Left lung (tissue), 8 donors: ENCODE measurements around the gene SIRT4. TPM values are rescaled to one million over a fixed set of nuclear protein-coding genes. Genes with fewer than 3 reads are reported as not detected.

Experiments
- polyA plus RNA-seq, 6 donors: library from polyadenylated mRNA; unstranded; fragments of 120-200 nt; gene quantifications; one replicate each; pipeline ENCODE4 v1.2.1, GENCODE V29; 2013; ENCODE audit not compliant: insufficient read length in 6 of 6
- total RNA-seq, 2 donors: library from RNA; stranded (reverse); fragmentation: NEBNext Ultra II Directional; extraction: Animal tissue kit (Norgen Biotek cat#: 25700); gene quantifications; one replicate each; pipeline ENCODE4 v1.2.1, GENCODE V29; 2021
- donor health status: DM: no; HTN: yes; CAD: no.
- donor health status: DM: no; HTN: no; CAD: no.

Gene SIRT4
- total and polyA plus RNA-seq, 8 donors = 1.7 to 3.8 (median 2.8) TPM

Other genes starting within 250 kb of the SIRT4 start
- gene RAB35, start 185.6 kb upstream of the SIRT4 start, total RNA-seq = 10 to 100 TPM; 37.6 to 54.2 TPM
- gene RAB35, start 185.6 kb upstream of the SIRT4 start, polyA plus RNA-seq = 10 to 100 TPM; 35.1 to 43.2 (median 39.2) TPM
- gene GCN1, start 107.6 kb upstream of the SIRT4 start, total RNA-seq = 10 to 100 TPM; 69.2 to 89.4 TPM
- 10 to 100 TPM; 51.8 to 66.1 (median 56.0) TPM for gene GCN1, start 107.6 kb upstream of the SIRT4 start, polyA plus RNA-seq
- gene RPLP0, start 101.2 kb upstream of the SIRT4 start, total RNA-seq = 1,000 to 10,000 TPM; 1,565 to 1,940 TPM
- gene RPLP0, start 101.2 kb upstream of the SIRT4 start, polyA plus RNA-seq = 1,000 to 10,000 TPM; 3,134 to 3,748 (median 3,582) TPM
- 100 to 1,000 TPM in 1 of 2 donors, 10 to 100 TPM in 1; 90.7 to 111 TPM for gene PXN, start 36.6 kb upstream of the SIRT4 start, total RNA-seq
- gene PXN, start 36.6 kb upstream of the SIRT4 start, polyA plus RNA-seq = 10 to 100 TPM; 56.5 to 71.3 (median 64.3) TPM
- gene RNU4-2, start 10.4 kb upstream of the SIRT4 start, total RNA-seq = 1,000 to 10,000 TPM; 6,889 to 7,719 TPM
- 10 to 100 TPM in 1 of 6 donors, 1 to 10 TPM in 2, not detected in 3; 1.3 to 14.9 (median 1.5) TPM for gene RNU4-2, start 10.4 kb upstream of the SIRT4 start, polyA plus RNA-seq
- 1,000 to 10,000 TPM; 3,185 to 3,518 TPM for gene RNU4-1, start 9.1 kb upstream of the SIRT4 start, total RNA-seq
- gene RNU4-1, start 9.1 kb upstream of the SIRT4 start, polyA plus RNA-seq = 1 to 10 TPM in 1 of 6 donors, not detected in 5; 1.8 TPM
- 10 to 100 TPM in 1 of 2 donors, 1 to 10 TPM in 1; 4.7 to 76.9 TPM for gene PLA2G1B, start 25.5 kb downstream of the SIRT4 start, total RNA-seq
- gene PLA2G1B, start 25.5 kb downstream of the SIRT4 start, polyA plus RNA-seq = 1 to 10 TPM; 1.1 to 2.4 (median 1.7) TPM
- gene MSI1, start 66.8 kb downstream of the SIRT4 start, total RNA-seq = 1 to 10 TPM in 1 of 2 donors, under 1 TPM in 1; 0.60 to 1.3 TPM
- gene MSI1, start 66.8 kb downstream of the SIRT4 start, polyA plus RNA-seq = 10 to 100 TPM; 12.9 to 19.3 (median 17.1) TPM
- 100 to 1,000 TPM; 308 to 311 TPM for gene COX6A1, start 135.8 kb downstream of the SIRT4 start, total RNA-seq
- gene COX6A1, start 135.8 kb downstream of the SIRT4 start, polyA plus RNA-seq = 100 to 1,000 TPM; 187 to 217 (median 212) TPM
- gene TRIAP1, start 144.1 kb downstream of the SIRT4 start, total RNA-seq = 10 to 100 TPM; 21.9 to 29.1 TPM
- gene TRIAP1, start 144.1 kb downstream of the SIRT4 start, polyA plus RNA-seq = 10 to 100 TPM; 35.1 to 42.4 (median 37.5) TPM
- gene GATC, start 144.1 kb downstream of the SIRT4 start, total RNA-seq = 10 to 100 TPM; 30.1 TPM
- gene GATC, start 144.1 kb downstream of the SIRT4 start, polyA plus RNA-seq = 10 to 100 TPM; 31.0 to 33.3 (median 31.8) TPM
- gene SRSF9, start 167.4 kb downstream of the SIRT4 start, total RNA-seq = 100 to 1,000 TPM; 120 to 136 TPM
- 100 to 1,000 TPM; 192 to 225 (median 202) TPM for gene SRSF9, start 167.4 kb downstream of the SIRT4 start, polyA plus RNA-seq
- gene DYNLL1, start 193.8 kb downstream of the SIRT4 start, total RNA-seq = 100 to 1,000 TPM; 342 to 352 TPM
- 100 to 1,000 TPM; 352 to 436 (median 384) TPM for gene DYNLL1, start 193.8 kb downstream of the SIRT4 start, polyA plus RNA-seq
- gene COQ5, start 226.8 kb downstream of the SIRT4 start, total RNA-seq = 10 to 100 TPM; 23.1 to 27.9 TPM
- 10 to 100 TPM; 44.5 to 58.8 (median 51.9) TPM for gene COQ5, start 226.8 kb downstream of the SIRT4 start, polyA plus RNA-seq
- 100 to 1,000 TPM; 208 to 218 TPM for gene RNF10, start 232.0 kb downstream of the SIRT4 start, total RNA-seq
- 100 to 1,000 TPM; 155 to 251 (median 222) TPM for gene RNF10, start 232.0 kb downstream of the SIRT4 start, polyA plus RNA-seq